GM21423 (cell line): ENCODE data around the gene DEGS2.
"Not testable (repeated sequence)": the region's sequence is repeated elsewhere in the genome, so short reads cannot be mapped to it uniquely, and the experiment has no call there.

Experiments
- ATAC-seq: cut with Tn5 transposase; IDR thresholded peaks from one replicate; pipeline ENCODE4 v1.9.1; 2021; ENCODE audit warnings: mild to moderate bottlenecking, moderate library complexity; ENCODE audit not compliant: unreplicated experiment

Gene DEGS2

DNA sequence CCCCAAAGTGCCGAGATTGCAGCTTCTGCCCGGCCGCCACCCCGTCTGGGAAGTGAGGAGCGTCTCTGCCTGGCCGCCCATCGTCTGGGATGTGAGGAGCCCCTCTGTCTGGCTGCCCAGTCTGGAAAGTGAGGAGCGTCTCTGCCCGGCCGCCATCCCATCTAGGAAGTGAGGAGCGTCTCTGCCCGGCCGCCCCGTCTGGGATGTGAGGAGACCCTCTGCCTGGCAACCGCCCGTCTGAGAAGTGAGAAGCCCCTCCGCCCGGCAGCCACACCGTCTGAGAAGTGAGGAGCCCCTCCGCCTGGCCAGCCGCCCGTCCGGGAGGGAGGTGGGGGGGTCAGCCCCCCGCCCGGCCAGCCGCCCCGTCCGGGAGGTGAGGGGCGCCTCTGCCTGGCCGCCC is 21.2 kb upstream of the DEGS2 start:
- ATAC-seq = not testable (repeated sequence)

DNA sequence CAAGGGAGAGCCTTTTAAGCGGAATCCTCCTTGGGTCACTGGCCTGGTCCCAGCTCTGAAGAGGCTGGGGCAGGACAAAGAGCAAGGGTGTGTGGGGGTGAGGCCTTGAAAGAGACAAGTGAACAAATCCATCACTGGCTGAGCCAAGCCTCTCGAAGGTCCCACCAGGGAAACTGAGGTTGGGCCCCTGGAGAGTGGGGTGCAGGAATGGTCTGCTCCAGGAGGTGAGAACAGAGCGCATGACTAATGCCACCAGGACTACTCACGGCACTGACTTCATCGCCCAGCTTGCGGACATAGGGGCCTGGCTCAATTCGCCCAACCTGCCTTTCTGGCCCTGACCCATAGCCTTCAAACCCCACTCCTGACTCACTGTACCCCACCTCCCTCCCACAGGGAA is 19.2 kb upstream of the DEGS2 start:
- ATAC-seq = no peak

DNA sequence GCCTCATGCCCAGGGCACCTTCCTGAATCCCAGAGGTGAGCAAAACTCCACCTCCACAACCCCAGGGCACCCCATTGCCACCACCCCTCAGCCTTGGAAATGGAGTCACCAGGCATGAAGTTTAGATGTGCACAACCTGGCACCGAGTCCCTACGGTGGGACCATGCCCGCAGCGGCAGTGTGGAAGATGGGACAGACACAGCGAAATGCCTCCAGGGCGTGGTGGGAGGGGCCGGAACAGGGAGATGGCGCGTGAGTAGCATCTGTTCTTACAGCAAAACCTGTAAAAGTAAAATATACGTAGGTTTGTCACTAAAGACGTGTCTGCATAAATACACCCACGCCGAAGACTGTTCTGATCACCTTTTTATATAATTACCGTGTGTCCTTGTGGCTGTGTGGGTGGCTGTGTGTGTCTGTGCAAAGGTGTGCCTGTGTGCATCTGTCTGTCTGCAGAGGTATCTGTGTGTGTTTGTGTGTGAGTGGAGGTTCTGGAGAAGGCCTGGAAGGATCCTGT is 17.4 kb upstream of the DEGS2 start:
- ATAC-seq = no peak

- ATAC-seq = no peak
Measured at GRCh38 chr14:100173353-100173752, 13.9 kb upstream of the DEGS2 start.

DNA sequence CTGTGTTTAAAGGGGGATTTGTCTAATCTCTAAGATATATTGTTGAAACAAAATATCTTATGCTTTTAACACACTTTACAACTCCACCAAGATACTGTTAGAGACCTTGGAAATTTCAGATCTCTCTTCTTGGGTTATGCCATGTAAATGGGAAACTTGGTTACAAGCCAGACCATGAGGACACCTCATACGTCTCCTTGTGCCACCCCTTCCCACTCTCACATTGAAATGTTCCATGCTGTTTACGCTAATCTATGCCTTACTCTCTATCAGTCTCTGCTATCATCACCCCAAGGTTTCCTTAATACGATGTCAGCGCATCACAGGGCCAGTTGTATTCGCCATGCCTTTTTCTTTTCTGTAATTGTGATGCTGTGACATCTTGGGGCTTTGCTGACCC is 13.4 kb upstream of the DEGS2 start:
- no peak for ATAC-seq

- no peak for ATAC-seq
Measured at GRCh38 chr14:100170880-100171279, 11.4 kb upstream of the DEGS2 start.

DNA sequence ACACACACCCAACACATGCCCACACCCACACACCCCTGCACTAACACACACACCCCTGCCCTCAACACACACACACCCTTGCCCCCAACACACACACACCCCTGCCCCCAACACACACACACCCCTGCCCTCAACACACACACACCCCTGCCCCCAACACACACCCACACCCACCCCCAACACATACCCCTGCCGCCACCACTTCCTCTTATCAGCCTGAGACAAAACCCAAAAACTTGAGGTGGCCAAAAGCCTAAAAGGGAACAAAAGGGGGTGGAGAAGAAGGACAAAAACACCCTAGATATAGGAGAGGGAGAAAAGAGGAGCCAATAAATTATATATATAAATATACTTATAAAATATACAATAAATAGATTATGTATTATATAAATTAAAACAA is 9.1 kb upstream of the DEGS2 start:
- ATAC-seq = no peak

DNA sequence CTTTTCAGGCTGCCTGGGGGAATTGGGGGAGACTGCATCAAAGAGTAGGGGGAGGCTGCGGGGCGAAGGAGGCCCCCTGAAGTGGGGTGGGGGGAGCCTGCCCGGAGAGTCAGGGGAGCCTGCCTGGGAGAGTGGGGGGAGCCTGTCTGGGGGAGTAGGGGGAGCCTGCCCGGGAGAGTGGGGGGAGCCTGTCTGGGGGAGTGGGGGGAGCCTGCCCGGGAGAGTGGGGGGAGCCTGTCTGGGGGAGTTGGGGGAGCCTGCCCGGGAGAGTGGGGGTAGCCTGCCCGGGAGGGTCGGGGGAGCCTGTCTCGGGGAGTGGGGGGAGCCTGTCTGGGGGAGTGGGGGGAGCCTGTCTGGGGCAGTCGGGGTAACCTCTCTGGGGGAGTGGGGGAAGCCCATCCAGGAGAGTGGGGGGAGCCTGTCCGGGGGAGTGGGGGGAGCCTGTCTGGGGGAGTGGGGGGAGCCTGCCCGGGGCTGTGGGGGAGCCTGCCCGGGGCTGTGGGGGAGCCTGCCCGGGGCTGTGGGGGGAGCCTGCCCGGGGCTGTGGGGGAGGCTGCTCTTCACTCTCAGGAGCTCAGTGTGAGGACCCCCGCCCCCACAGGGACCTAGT is 6.5 kb upstream of the DEGS2 start:
- no peak for ATAC-seq

- no peak for ATAC-seq
Measured at GRCh38 chr14:100165376-100165775, 5.9 kb upstream of the DEGS2 start.

DNA sequence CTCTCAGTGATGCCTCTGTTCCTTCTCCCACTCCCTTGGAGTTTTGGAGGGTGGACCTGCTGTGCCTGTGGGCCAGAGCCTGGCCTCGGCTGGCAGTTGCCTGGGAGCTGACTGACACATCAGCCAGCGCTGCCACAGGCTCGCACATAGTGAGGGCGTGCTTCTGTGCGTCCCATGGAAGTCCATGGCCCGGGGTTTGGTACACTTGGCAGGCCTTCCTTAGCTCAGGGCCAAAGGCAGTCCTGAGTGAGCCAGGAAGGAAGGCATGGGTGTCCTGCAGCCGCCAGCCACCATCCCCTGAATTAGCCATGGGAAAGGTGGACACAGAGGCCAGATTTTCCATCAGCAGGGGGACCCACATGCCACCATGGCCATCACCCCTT is 1.1 kb upstream of the DEGS2 start:
- no peak for ATAC-seq

DNA sequence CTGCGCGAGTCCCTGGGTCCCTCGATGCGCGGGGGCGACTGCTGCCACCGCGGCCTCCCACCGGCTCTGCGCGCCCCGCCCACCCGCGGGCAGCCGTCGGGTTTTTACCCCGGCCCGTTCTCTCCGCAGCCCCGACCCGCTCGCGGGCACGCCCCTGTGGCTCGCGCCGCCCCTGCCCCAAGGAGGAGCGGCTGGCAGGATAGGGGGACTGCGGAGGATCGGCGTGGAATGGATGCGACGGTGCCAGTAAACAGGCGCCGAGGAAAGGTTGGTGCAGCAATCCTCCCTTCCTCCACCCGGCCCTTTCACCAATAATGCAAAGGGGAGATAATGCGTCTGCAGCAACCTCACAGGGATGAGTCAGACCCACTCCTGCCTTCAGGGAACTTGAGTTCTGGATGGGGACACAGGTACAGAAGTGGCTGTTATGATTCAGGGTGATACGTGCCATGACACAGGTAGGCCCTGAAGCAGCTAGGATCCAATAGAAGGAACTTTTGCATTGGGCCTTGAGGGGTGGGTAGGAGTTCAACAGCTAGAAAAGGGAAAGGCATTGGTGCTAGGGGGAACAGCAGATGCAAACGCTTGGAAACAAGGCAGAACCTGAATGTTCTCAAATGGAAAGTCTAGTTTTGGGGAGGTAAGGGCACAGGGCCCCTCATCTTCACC is 554 bp upstream of the DEGS2 start:
- ATAC-seq = no peak

- no peak for ATAC-seq
Measured at GRCh38 chr14:100158566-100159093, 815 bp downstream of the DEGS2 start.

- not testable (repeated sequence) for ATAC-seq
Measured at GRCh38 chr14:100157548-100158232, 1.8 kb downstream of the DEGS2 start.

DNA sequence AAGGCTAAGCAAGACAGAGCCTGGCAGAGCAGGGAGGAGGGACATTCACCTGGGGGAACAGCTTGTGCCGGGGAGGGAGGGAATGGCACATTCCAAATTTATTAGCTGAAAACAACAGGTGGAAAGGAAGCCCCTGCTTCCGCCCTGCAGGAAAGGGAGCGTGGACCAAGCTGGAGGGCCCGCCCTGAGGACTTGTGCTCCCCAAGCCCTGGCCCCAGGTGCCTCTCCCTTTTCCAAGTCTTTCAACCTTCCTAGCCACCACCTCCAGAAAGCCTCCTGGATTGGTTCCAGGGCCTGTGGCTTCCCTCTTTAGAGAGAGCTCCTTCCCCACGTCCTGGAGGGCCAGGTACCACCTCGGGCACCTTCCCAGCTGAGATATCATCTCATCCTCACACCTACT is 2.7 kb downstream of the DEGS2 start:
- ATAC-seq = no peak

- no peak for ATAC-seq
Measured at GRCh38 chr14:100155756-100156616, 3.5 kb downstream of the DEGS2 start.

DNA sequence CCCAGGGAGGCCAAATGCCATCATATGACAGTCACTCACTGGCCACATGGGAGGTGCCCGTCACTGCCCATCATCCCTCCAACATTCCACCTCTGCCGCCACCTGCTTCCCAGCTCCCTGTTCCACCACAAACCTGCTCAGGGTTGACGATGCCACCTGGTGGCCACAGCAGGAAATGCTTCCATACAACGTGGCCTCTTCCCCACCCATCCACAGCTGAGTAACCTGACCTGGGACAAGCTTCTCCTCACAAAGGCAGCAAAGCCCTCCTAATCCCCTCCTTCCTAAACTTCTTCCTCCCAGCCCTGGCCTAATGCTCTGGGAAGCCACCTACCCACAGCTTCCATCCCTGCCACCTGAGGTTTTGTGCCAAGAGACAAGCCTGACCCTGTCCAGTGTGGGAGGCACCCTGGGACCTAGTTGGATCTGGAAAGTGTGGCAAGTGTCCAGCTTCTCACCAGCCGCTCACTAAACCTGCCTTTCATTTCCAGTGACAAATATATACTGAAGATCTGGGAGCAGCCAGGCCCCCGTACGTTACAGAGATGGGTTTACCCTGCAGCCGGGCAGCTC is 4.3 kb downstream of the DEGS2 start:
- ATAC-seq = no peak

GRCh38 chr14:100153560-100153959 is 5.9 kb downstream of the DEGS2 start:
- ATAC-seq = no peak

DNA sequence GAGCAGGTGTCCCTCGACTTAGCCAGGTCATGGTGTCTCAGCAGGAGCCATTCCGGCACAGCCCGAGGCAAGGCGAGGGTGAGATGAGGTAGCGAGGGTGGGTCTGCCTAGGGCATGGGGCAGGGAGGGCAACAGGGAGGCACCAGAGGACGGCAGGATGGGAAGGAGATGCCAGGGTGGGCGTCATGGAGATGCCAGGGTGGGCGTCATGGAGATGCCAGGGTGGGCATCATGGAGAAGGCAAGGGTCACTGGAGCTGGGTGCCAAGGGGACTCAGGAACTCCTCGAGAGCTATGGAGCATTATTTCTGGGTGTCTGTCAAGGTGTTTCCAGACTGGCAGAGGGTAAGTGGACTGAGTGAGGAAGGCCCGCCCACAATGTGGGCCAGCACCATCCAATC is 7.4 kb downstream of the DEGS2 start:
- no peak for ATAC-seq

DNA sequence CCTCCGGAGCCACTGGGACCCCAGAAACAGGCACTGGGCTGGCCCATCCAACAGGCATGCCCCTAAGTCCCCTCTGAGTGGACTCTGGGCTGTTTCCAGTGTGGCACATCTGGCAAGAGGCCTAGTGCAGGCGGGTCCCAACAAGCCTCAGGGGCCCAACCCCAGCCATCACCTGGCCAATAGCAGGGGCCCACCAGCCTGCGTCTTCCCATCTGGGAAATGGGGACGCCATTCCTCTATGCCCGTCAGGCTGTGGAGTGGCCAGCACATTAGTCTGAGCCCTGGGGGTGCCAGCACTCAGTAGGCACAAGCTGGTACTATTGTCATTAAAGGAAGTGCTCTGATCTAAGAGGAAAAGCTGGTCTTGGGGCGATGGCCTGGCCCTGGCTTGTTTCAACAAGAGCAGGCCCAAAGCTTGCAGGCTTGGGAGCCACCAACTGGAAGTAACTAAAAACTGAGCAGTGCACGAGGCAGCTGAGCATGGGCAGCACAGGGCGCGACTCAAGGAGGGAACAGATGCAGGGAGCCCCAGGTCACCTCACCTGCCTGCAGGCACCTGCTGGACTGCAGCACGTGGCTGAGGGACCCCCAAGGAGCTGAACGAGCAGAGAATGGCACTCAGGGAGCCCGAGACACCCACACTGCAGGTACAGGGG is 8.4 kb downstream of the DEGS2 start:
- no peak for ATAC-seq
